ENCODE results near the gene GRB2. TPM values are rescaled to one million over a fixed set of nuclear protein-coding genes. Genes with fewer than 3 reads are reported as not detected.
"Not testable (repeated sequence)": the region's sequence is repeated elsewhere in the genome, so short reads cannot be mapped to it uniquely, and the experiment has no call there.

GRB2 gene
- polyA plus RNA-seq (ENCODE audit: insufficient read length in 3 of 3) = 100 to 1,000 TPM; 102 to 107 (median 106) TPM

- peak; percentile 87 to 91 (median 91) for DNase-seq (ENCODE audit: low read depth in 3 of 3, low spot score in 2 of 3)
Measured at GRCh38 chr17:75405365-75406221, at the start of gene GRB2. Gene GRB2, minus strand, starts transcription at chr17:75405678. Its CDS starts 12,050 bp downstream, at chr17:75393628.

DNA sequence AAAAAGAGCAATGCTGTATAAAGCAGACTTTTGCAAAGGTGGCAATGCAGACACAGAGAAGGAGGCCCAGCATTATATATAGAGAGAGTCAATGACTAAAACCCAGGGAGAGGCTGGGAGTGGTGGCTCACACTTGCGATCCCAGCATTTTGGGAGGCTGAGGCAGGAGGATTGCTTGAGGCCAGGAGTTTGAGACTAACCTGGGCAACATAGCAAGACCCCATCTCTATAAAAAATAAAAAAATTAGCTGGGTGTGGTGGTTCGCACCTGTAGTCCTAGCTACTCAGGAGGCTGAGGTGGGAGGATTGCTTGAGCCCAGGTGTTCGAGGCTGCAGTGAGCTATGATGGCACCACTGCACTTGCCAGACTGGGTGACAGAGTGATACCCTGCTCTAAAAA lies 49.2 kb upstream of the GRB2 start:
- not testable (repeated sequence) for DNase-seq (ENCODE audit: low read depth in 3 of 3, low spot score in 2 of 3)

DNA sequence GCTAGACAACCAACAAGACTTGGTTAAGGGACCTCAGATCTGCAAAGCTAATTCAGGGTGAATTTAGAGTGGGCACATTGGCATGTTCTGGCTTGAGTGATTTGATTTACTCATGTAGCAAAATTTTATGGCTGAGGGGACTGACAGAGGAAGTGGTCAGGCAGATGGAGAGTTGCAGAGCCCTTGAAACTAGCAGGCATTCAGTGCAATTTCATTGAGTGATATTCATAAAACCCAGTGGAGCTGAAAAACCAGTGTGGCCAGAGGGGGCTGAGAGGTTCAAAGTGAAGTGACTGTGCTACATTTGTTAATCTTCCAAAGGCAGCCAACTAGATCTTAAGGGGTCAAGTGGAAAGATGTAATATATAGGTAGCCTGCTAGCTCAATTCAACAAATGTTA lies 48.7 kb upstream of the GRB2 start:
- DNase-seq (ENCODE audit: low read depth in 3 of 3, low spot score in 2 of 3) = no peak

DNA sequence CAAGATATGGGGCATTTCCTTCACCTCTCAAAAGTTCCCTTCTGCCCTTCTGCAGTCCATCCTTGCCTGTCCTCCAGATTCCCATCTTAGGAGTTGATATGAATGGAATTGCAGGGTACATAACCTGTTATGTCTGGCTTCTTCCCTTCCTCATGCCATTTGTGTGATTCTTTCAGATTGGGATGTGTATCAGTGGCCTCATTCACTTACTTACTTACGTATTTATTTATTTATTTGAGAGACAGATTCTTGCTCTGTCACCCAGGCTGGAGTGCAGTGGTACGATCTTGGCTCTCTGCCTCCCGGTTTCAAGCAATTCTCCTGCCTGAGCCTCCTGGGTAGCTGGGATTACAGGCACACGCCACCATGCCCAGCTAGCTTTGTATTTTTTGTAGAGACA lies 44.8 kb upstream of the GRB2 start:
- no peak for DNase-seq (ENCODE audit: low read depth in 3 of 3, low spot score in 2 of 3)

DNA sequence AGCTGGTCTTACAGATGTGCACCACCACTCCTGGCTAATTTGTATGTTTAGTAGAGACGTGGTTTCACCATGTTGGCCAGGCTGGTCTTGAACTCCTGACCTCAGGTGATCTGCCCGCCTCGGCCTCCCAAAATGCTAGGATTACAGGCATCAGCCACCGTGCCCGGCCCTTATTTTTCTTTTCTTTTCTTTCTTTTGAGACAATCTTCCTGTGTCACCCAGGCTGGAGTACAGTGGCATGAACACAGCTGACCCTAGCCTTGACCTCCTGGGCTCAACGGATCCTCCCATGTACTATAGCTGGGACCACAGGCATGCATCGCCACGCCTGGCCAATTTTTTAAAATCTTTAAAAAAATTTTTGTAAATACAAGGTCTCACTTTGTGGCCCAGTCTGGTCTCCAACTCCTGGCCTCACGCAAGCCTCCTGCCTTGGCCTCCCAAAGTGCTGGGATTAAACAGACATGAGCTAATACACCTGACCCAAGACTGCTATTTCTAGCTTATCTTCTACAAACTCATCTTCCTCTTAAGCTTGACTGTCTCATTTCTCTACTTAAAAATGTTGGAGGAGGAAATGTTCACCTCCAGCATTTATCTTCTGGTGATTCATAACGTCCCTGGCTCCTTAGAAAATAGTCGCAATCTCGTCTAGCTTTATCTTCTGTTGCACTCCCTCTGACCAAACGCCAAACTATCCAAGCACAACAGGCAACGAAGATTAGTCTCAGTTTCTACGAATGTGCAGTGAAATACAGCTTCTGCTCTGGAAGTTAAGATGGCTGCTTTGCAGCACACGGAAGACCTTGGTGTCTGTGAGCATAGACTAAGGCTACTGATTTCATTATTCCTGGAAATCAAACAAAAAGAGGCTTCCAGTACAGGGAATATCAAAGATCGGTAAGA lies 42.7 kb upstream of the GRB2 start:
- no peak for DNase-seq (ENCODE audit: low read depth in 3 of 3, low spot score in 2 of 3)

DNA sequence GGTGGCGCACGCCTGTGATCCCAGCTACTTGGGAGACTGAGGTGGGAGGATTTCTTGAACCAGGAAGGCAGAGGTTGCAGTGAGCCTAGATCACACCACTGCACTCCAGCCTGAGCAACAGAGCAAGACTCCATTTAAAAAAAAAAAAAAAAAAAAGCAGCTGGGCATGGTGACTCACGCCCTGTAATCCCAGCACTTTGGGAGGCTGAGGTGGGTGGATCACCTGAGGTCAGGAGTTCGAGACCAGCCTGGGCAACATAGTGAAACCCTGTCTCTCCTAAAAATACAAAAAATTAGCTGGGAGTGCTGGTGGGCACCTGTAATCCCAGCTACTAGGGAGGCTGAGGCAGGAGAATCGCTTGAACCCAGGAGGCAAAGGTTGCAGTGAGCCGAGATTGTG lies 40.4 kb upstream of the GRB2 start:
- not testable (repeated sequence) for DNase-seq (ENCODE audit: low read depth in 3 of 3, low spot score in 2 of 3)

DNA sequence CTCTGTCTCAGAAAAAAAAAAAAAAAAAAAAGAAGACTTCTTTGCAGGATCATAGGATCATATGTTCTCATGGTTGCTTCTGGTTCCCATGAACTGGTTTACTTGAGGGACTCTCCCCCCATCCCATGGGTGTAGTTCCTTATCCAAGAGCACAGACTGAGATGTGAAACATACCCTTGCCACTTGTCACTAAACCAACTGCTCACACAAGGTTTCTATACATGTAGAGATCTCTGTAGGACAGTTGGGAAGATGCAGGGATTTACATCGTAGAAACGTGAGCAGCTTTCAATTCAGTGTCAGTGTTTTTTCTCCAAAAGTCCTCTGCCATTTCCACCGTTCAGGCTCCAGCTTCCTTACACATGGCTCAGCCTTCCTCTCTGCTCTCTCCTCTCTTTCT lies 39.8 kb upstream of the GRB2 start:
- no peak for DNase-seq (ENCODE audit: low read depth in 3 of 3, low spot score in 2 of 3)

GRCh38 chr17:75442168-75443103 lies 37.0 kb upstream of the GRB2 start:
- no peak for DNase-seq (ENCODE audit: low read depth in 3 of 3, low spot score in 2 of 3)

- no peak for DNase-seq (ENCODE audit: low read depth in 3 of 3, low spot score in 2 of 3)
Measured at GRCh38 chr17:75440738-75441448, 35.4 kb upstream of the GRB2 start.

- DNase-seq (ENCODE audit: low read depth in 3 of 3, low spot score in 2 of 3) = no peak
Measured at GRCh38 chr17:75439287-75439686, 33.8 kb upstream of the GRB2 start.

- not testable (repeated sequence) for DNase-seq (ENCODE audit: low read depth in 3 of 3, low spot score in 2 of 3)
Measured at GRCh38 chr17:75437404-75437803, 31.9 kb upstream of the GRB2 start.

DNA sequence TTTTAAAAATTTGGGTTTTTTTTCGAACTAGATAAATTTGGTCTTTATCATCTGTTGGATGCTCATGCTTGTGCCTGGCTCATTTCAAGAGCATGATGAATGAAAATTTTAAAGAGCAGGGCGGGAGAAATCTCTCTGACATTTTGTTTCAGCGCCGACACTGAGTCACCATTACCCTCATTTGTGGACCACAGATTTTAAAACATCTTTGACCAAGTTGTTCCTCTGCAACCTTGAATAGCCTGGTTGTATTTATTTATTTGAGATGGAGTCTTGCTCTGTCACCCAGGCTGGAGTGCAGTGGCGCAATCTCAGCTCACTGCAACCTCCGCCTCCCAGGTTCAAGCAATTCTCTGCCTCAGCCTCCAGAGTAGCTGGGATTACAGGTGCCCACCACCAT lies 29.0 kb upstream of the GRB2 start:
- DNase-seq (ENCODE audit: low read depth in 3 of 3, low spot score in 2 of 3) = not testable (repeated sequence)

GRCh38 chr17:75433218-75433783 lies 27.8 kb upstream of the GRB2 start:
- no peak for DNase-seq (ENCODE audit: low read depth in 3 of 3, low spot score in 2 of 3)

- DNase-seq (ENCODE audit: low read depth in 3 of 3, low spot score in 2 of 3) = peak in 1 of 3 donors; percentile 38
Measured at GRCh38 chr17:75430159-75430974, 24.9 kb upstream of the GRB2 start.

GRCh38 chr17:75428543-75429469 lies 23.3 kb upstream of the GRB2 start:
- no peak for DNase-seq (ENCODE audit: low read depth in 3 of 3, low spot score in 2 of 3)

DNA sequence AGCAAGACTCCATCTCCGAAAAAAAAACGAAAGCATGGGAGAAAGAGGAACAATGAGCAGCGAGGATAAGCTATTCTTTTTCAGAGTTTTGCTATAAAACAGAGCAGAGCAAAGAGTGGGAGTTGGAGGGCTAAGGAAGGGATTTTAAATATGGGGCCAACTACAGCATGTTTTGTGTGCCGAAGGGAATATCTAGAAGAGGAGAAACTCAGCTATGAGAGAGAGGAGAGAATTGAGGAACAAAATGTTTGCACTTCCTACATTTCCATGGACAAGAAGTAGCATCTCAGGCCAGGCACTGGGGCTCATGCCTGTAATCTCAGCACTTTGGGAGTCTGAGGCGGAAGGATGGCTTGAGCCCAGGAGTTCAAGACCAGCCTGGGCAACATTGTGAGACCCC lies 13.1 kb upstream of the GRB2 start:
- DNase-seq (ENCODE audit: low read depth in 3 of 3, low spot score in 2 of 3) = no peak

DNA sequence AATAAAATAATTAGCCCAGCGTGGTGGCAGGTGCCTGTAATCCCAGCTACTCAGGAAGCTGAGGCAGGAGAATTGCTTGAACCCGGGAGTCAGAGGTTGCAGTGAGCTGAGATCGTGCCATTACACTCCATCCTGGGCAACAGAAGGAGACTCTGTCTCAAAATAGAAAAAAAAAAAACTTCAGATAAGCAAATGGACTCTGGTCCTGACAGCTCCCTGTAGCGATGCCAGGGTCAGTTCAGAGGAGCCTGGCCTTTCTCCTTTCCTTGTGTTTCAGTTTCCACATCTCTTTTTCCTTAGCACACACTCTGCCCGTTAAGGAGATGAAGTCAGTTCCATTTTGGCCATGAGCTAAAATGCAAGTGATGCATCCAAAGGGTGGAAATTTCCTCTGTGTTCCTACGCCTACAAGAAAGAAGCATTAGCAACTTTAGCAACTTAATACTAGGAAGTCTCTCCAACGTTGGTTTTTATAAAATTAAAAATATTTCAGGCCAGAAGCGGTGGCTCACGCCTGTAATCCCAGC lies 11.6 kb upstream of the GRB2 start:
- DNase-seq (ENCODE audit: low read depth in 3 of 3, low spot score in 2 of 3) = no peak
